Inferior parietal cortex (tissue), 1 donor: Measurements from ENCODE around the gene SSU72.
A peak's percentile ranks its signal among the peaks of the same experiment; 100 is the strongest.
"Not testable (repeated sequence)": the region's sequence is repeated elsewhere in the genome, so short reads cannot be mapped to it uniquely, and the experiment has no call there.

ENCODE experiments used
- DNase-seq: peaks from one replicate; pipeline ENCODE4 v3.0.0-alpha.2; 2016; ENCODE audit errors: extremely low spot score

Gene SSU72

GRCh38 chr1:1540818-1541628, 33.6 kb downstream of the SSU72 start:
- no peak for DNase-seq

GRCh38 chr1:1540090-1540817, 34.4 kb downstream of the SSU72 start, which contains the start of gene TMEM240:
TMEM240 (minus strand) TSS chr1:1540624; CDS start chr1:1540346, 278 bp downstream.
- peak; percentile 60 for DNase-seq

- DNase-seq = no peak
Observed at GRCh38 chr1:1539310-1540089, 35.2 kb downstream of the SSU72 start.

GRCh38 chr1:1538989-1539309, 35.7 kb downstream of the SSU72 start:
- DNase-seq = no peak

GRCh38 chr1:1538334-1538733, 36.3 kb downstream of the SSU72 start:
- DNase-seq = no peak

GRCh38 chr1:1537626-1538250, 36.9 kb downstream of the SSU72 start:
- DNase-seq = no peak

GRCh38 chr1:1536938-1537546, 37.6 kb downstream of the SSU72 start:
- DNase-seq = no peak

- no peak for DNase-seq
Observed at GRCh38 chr1:1536019-1536937, 38.4 kb downstream of the SSU72 start.

GRCh38 chr1:1535201-1536018, 39.3 kb downstream of the SSU72 start:
- DNase-seq = no peak

- no peak for DNase-seq
Observed at GRCh38 chr1:1534401-1535154, 40.1 kb downstream of the SSU72 start.

GRCh38 chr1:1533894-1534291, 40.8 kb downstream of the SSU72 start:
- not testable (repeated sequence) for DNase-seq

GRCh38 chr1:1533176-1533893, 41.3 kb downstream of the SSU72 start:
- not testable (repeated sequence) for DNase-seq

GRCh38 chr1:1531947-1532346, 42.7 kb downstream of the SSU72 start:
- DNase-seq = no peak

- DNase-seq = no peak
Observed at GRCh38 chr1:1529936-1530335, 44.7 kb downstream of the SSU72 start.

GRCh38 chr1:1529321-1529720, 45.3 kb downstream of the SSU72 start:
- DNase-seq = no peak

GRCh38 chr1:1528301-1529267, 46.1 kb downstream of the SSU72 start:
- no peak for DNase-seq
